Midbrain (tissue), 1 donor: Measurements from ENCODE around the gene CRNKL1.

Source experiments
- DNase-seq: peaks from one replicate; lab custom pipeline; 2025; lab: John Stamatoyannopoulos, UW

The CRNKL1 gene

GRCh38 chr20:20060234-20060998 is 8.2 kb upstream of the CRNKL1 start:
- no peak for DNase-seq

GRCh38 chr20:20051767-20052073 is 546 bp downstream of the CRNKL1 start:
- no peak for DNase-seq

GRCh38 chr20:20039752-20040387 is 12.4 kb downstream of the CRNKL1 start:
- no peak for DNase-seq

GRCh38 chr20:20038586-20038985 is 13.7 kb downstream of the CRNKL1 start:
- no peak for DNase-seq

GRCh38 chr20:20037960-20038359 is 14.3 kb downstream of the CRNKL1 start:
- no peak for DNase-seq

- no peak for DNase-seq
Observed at GRCh38 chr20:20036756-20037155, 15.5 kb downstream of the CRNKL1 start.

GRCh38 chr20:20034486-20034885 is 17.8 kb downstream of the CRNKL1 start:
- DNase-seq, result no peak

GRCh38 chr20:20031790-20032189 is 20.5 kb downstream of the CRNKL1 start:
- DNase-seq, result no peak

GRCh38 chr20:20027284-20027683 is 25.0 kb downstream of the CRNKL1 start:
- DNase-seq, result no peak

GRCh38 chr20:20024942-20025341 is 27.3 kb downstream of the CRNKL1 start:
- DNase-seq, result no peak

- DNase-seq, result no peak
Observed at GRCh38 chr20:20023395-20023794, 28.9 kb downstream of the CRNKL1 start.

- DNase-seq, result no peak
Observed at GRCh38 chr20:20022498-20022897, 29.8 kb downstream of the CRNKL1 start.

- no peak for DNase-seq
Observed at GRCh38 chr20:20021835-20022234, 30.4 kb downstream of the CRNKL1 start.

- no peak for DNase-seq
Observed at GRCh38 chr20:20020908-20021307, 31.4 kb downstream of the CRNKL1 start.

GRCh38 chr20:20019123-20019522 is 33.1 kb downstream of the CRNKL1 start:
- no peak for DNase-seq

GRCh38 chr20:20018366-20018765 is 33.9 kb downstream of the CRNKL1 start:
- no peak for DNase-seq

- DNase-seq, result no peak
Observed at GRCh38 chr20:20017844-20018185, 34.5 kb downstream of the CRNKL1 start.

- DNase-seq, result peak; percentile 91
Observed at GRCh38 chr20:20017001-20017843, 35.0 kb downstream of the CRNKL1 start, which contains the start of gene NAA20. NAA20 (plus strand) TSS chr20:20017362; CDS start chr20:20017397, 35 bp downstream.

GRCh38 chr20:20014659-20015058 is 37.6 kb downstream of the CRNKL1 start:
- DNase-seq, result no peak

- DNase-seq, result peak; percentile 77
Observed at GRCh38 chr20:20012541-20012940, 39.7 kb downstream of the CRNKL1 start.

GRCh38 chr20:20010639-20011500 is 41.4 kb downstream of the CRNKL1 start:
- DNase-seq, result peak; percentile 30

GRCh38 chr20:20009784-20010253 is 42.4 kb downstream of the CRNKL1 start:
- peak; percentile 38 for DNase-seq
